ENCODE results near the gene OGFOD1. TPM values are rescaled to one million over a fixed set of nuclear protein-coding genes. Genes with fewer than 3 reads are reported as not detected.
A peak's percentile ranks its signal among the peaks of the same experiment; 100 is the strongest.

Gene OGFOD1
- total and polyA plus RNA-seq, 2 of the 13 experiments (the other 11 are each of a cell fraction or from before 2014, with no cell fraction given): 35.2 to 81.3 TPM

GRCh38 chr16:56450275-56450985 lies 924 bp upstream of the OGFOD1 start (continued):
- TF ChIP-seq CCAR2 (optimal IDR thresholded peaks at IDR 0.05; ENCODE audit: low read depth, low read length) (no peak), SMYD3 (CRISPR knock-in tag; IDR thresholded peaks at IDR 0.05) (no peak), PREB (CRISPR knock-in tag; IDR thresholded peaks at IDR 0.05) (no peak), ZNF281 (CRISPR knock-in tag; IDR thresholded peaks at IDR 0.05; ENCODE audit: borderline replicate concordance) (no peak), ZNF17 (CRISPR knock-in tag; IDR thresholded peaks at IDR 0.05) (no peak), ATAD3A (CRISPR knock-in tag; IDR thresholded peaks at IDR 0.05) (no peak), HNF4G (IDR thresholded peaks at IDR 0.05; ENCODE audit: borderline replicate concordance, low read depth, low read length) (no peak), HNF4G (CRISPR knock-in tag; IDR thresholded peaks at IDR 0.05; ENCODE audit: borderline replicate concordance, low read depth) (no peak), DNMT1 (CRISPR knock-in tag; IDR thresholded peaks at IDR 0.05) (no peak), SRSF1 (optimal IDR thresholded peaks at IDR 0.05; ENCODE audit: low read depth, low read length) (no peak), ZBTB49 (CRISPR knock-in tag; IDR thresholded peaks at IDR 0.05; ENCODE audit: borderline replicate concordance) (no peak), YY1 (IDR thresholded peaks at IDR 0.05; ENCODE audit: insufficient read depth, insufficient replicate concordance, low read depth, low read length) (no peak), SMC3 (IDR thresholded peaks at IDR 0.05; ENCODE audit: low read length) (no peak), ZNF430 (CRISPR knock-in tag; IDR thresholded peaks at IDR 0.05) (no peak; the same call in 1 of the 2 replicates), ZNF362 (CRISPR knock-in tag; IDR thresholded peaks at IDR 0.05; ENCODE audit: borderline replicate concordance) (no peak), ZNF749 (CRISPR knock-in tag; IDR thresholded peaks at IDR 0.05; ENCODE audit: borderline replicate concordance) (no peak), SNRNP70 (IDR thresholded peaks at IDR 0.05; ENCODE audit: low read depth, low read length) (no peak), ZNF775 (CRISPR knock-in tag; IDR thresholded peaks at IDR 0.05; ENCODE audit: borderline replicate concordance) (0 out of 2 replicates have a peak, but pooled peaks have one; percentile 53), IKZF1 (IDR thresholded peaks at IDR 0.05) (no peak), ZSCAN29 (CRISPR knock-in tag; conservative IDR thresholded peaks at IDR 0.05) (no peak), ZNF275 (CRISPR knock-in tag; IDR thresholded peaks at IDR 0.05; ENCODE audit: borderline replicate concordance) (no peak; the same call in 1 of the 2 replicates)

Data from HepG2 (cell line).